ENCODE results near the gene LTF. TPM values are rescaled to one million over a fixed set of nuclear protein-coding genes. Genes with fewer than 3 reads are reported as not detected.

Gene LTF
- total and polyA plus RNA-seq, 10 of the 15 experiments (the other 5 are each of a cell fraction or from before 2014, with no cell fraction given) = 0.03 to 0.31 TPM; not detected in 8

- no peak overlapping the region for H3K9ac ChIP-seq (ENCODE audit: control insufficient read depth, insufficient read depth, low read length)
- TF ChIP-seq POLR2A (IDR thresholded peaks at IDR 0.05; ENCODE audit: low read depth, low read length) (no peak), TARDBP (IDR thresholded peaks at IDR 0.05; ENCODE audit: borderline replicate concordance) (no peak), NFYB (IDR thresholded peaks at IDR 0.05; ENCODE audit: insufficient read depth, low read depth, low read length) (no peak), SREBF2 (IDR thresholded peaks at IDR 0.05; ENCODE audit: low read length) (no peak), HDAC6 (IDR thresholded peaks at IDR 0.05; ENCODE audit: unreplicated experiment) (no peak), EED (IDR thresholded peaks at IDR 0.05; ENCODE audit: low read depth) (no peak), EGR1 (IDR thresholded peaks at IDR 0.05; ENCODE audit: borderline replicate concordance in 1 of 2, low read depth in 2 of 2, low read length in 2 of 2) (no peak), ASH2L (IDR thresholded peaks at IDR 0.05; ENCODE audit: borderline replicate concordance, low read depth) (no peak), FOS (IDR thresholded peaks at IDR 0.05; ENCODE audit: borderline replicate concordance, extremely low read depth, insufficient read length) (no peak), CHD4 (IDR thresholded peaks at IDR 0.05) (no peak), ZNF384 (IDR thresholded peaks at IDR 0.05; ENCODE audit: borderline replicate concordance, low read depth, low read length) (no peak), NRF1 (conservative IDR thresholded peaks at IDR 0.05; ENCODE audit: low read depth, low read length) (no peak), POLR2AphosphoS2 (IDR thresholded peaks at IDR 0.05; ENCODE audit: low read depth, low read length) (no peak), CBX5 (IDR thresholded peaks at IDR 0.05; ENCODE audit: low read depth) (no peak)
- TF ChIP-seq, protein P1, sequence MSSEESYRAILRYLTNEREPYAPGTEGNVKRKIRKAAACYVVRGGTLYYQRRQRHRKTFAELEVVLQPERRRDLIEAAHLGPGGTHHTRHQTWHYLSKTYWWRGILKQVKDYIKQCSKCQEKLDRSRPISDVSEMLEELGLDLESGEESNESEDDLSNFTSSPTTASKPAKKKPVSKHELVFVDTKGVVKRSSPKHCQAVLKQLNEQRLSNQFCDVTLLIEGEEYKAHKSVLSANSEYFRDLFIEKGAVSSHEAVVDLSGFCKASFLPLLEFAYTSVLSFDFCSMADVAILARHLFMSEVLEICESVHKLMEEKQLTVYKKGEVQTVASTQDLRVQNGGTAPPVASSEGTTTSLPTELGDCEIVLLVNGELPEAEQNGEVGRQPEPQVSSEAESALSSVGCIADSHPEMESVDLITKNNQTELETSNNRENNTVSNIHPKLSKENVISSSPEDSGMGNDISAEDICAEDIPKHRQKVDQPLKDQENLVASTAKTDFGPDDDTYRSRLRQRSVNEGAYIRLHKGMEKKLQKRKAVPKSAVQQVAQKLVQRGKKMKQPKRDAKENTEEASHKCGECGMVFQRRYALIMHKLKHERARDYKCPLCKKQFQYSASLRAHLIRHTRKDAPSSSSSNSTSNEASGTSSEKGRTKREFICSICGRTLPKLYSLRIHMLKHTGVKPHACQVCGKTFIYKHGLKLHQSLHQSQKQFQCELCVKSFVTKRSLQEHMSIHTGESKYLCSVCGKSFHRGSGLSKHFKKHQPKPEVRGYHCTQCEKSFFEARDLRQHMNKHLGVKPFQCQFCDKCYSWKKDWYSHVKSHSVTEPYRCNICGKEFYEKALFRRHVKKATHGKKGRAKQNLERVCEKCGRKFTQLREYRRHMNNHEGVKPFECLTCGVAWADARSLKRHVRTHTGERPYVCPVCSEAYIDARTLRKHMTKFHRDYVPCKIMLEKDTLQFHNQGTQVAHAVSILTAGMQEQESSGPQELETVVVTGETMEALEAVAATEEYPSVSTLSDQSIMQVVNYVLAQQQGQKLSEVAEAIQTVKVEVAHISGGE (CRISPR knock-in tag; IDR thresholded peaks at IDR 0.05) = no peak
- TF ChIP-seq, protein P2, sequence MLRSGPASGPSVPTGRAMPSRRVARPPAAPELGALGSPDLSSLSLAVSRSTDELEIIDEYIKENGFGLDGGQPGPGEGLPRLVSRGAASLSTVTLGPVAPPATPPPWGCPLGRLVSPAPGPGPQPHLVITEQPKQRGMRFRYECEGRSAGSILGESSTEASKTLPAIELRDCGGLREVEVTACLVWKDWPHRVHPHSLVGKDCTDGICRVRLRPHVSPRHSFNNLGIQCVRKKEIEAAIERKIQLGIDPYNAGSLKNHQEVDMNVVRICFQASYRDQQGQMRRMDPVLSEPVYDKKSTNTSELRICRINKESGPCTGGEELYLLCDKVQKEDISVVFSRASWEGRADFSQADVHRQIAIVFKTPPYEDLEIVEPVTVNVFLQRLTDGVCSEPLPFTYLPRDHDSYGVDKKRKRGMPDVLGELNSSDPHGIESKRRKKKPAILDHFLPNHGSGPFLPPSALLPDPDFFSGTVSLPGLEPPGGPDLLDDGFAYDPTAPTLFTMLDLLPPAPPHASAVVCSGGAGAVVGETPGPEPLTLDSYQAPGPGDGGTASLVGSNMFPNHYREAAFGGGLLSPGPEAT (IDR thresholded peaks at IDR 0.05; ENCODE audit: low read depth) = no peak
- H2AFZ ChIP-seq (ENCODE audit: control insufficient read depth, low read depth, low read length) = no peak overlapping the region
- no peaks in the 10 kb centered on the region for H3K79me2 ChIP-seq (ENCODE audit: control insufficient read depth, insufficient read depth, low read length)
- 91% methylated on average over 1 of the region's 1 CpG for WGBS (ENCODE audit: insufficient coverage, insufficient replicate concordance, low lambda C conversion rate, missing lambda C conversion rate)
- no TSS peak for BruUV-seq (replicated peaks)
- no peak overlapping the region for H3K27ac ChIP-seq (ENCODE audit: control insufficient read depth, insufficient read depth)
- no peak for ATAC-seq
- no peaks in the 10 kb centered on the region for H3K9me3 ChIP-seq (replicated peaks; ENCODE audit: control insufficient read depth, insufficient read depth, low read length)
- no peak for FAIRE-seq
- RAD21 ChIA-PET (ENCODE audit: unreplicated experiment) = no interaction called here
- DNase-seq (ENCODE audit: low read depth, low spot score) = no peak
- no peaks in the 10 kb centered on the region for H3K36me3 ChIP-seq (ENCODE audit: control insufficient read depth in 2 of 2, insufficient read depth in 2 of 2, low read length in 1 of 2)
- in situ Hi-C loops (cut with MboI) = no loop called here
- H3K4me1 ChIP-seq (ENCODE audit: control insufficient read depth, insufficient read depth, low read length) = peaks cover 5% of the 10 kb centered on the region
- POLR2A ChIA-PET = no interaction called here
- H3K27me3 ChIP-seq (replicated peaks in 1 of 2; ENCODE audit: control insufficient read depth in 2 of 2, insufficient read depth in 2 of 2, low read length in 1 of 2) = peaks cover 2 to 4% of the 10 kb centered on the region in 2 experiments
- CTCF ChIA-PET = interaction anchor here (1.0 to 11.0 kb wide), 3 partner anchors 10 to 145 kb away, joined by 4 to 207 read pairs (median 7); no protein-coding TSS in a partner anchor
- H4K20me1 ChIP-seq (ENCODE audit: control insufficient read depth, insufficient read depth) = no peaks in the 10 kb centered on the region
- H3K4me3 ChIP-seq = no peak overlapping the region
- SMC1A ChIA-PET (ENCODE audit: uncharacterized antibody, unreplicated experiment) = interaction anchor here (1.2 kb wide), 2 partner anchors 74 to 145 kb away, joined by 3 read pairs; no protein-coding TSS in a partner anchor
- H3K4me2 ChIP-seq (ENCODE audit: control insufficient read depth, insufficient read depth) = no peak overlapping the region
- intact Hi-C loops (cut with micrococcal nuclease; ENCODE audit: unreplicated experiment) = no loop called here
Measured at GRCh38 chr3:46484388-46484787, 19.7 kb upstream of the LTF start.

Data from GM12878 (cell line).